DOHH2 (cell line): ENCODE results near the gene CACHD1.

Experiments
- CTCF ChIP-seq: fragments of 200-600 bp; sonication (generic); IDR thresholded peaks from one replicate; pipeline ENCODE4 v1.5.1; 2014; ENCODE audit warnings: antibody characterized with exemption, mild to moderate bottlenecking, low read depth, low read length; ENCODE audit not compliant: poor library complexity, severe bottlenecking
- EZH2phosphoT487 ChIP-seq: fragments of 200-600 bp; sonication (generic); IDR thresholded peaks from 2 replicates; pipeline ENCODE4 v1.6.1; 2017; ENCODE audit warnings: borderline replicate concordance, mild to moderate bottlenecking, antibody characterized with exemption, low read length, moderate library complexity, mixed read lengths

GRCh38 chr1:64440183-64440826, 29.6 kb upstream of the CACHD1 start:
- TF ChIP-seq CTCF: no peak
- no peak for TF ChIP-seq EZH2phosphoT487
